ENCODE data around the gene CBR1.
A peak's percentile ranks its signal among the peaks of the same experiment; 100 is the strongest.
"Not testable (repeated sequence)": the region's sequence is repeated elsewhere in the genome, so short reads cannot be mapped to it uniquely, and the experiment has no call there.

CBR1 gene

GRCh38 chr21:36045993-36046392 is 23.8 kb upstream of the CBR1 start:
- Histone ChIP-seq H3K27ac (no peak overlapping the region), H3K4me3 (no peak overlapping the region)

- no peak overlapping the region for H3K4me3 ChIP-seq
- H3K27ac ChIP-seq = no peak overlapping the region
These were observed 22.7 kb upstream of the CBR1 start for GRCh38 chr21:36047139-36047538.

- Histone ChIP-seq H3K4me3 (no peak overlapping the region), H3K27ac (no peak overlapping the region)
These were observed 21.5 kb upstream of the CBR1 start for GRCh38 chr21:36048357-36048756.

DNA sequence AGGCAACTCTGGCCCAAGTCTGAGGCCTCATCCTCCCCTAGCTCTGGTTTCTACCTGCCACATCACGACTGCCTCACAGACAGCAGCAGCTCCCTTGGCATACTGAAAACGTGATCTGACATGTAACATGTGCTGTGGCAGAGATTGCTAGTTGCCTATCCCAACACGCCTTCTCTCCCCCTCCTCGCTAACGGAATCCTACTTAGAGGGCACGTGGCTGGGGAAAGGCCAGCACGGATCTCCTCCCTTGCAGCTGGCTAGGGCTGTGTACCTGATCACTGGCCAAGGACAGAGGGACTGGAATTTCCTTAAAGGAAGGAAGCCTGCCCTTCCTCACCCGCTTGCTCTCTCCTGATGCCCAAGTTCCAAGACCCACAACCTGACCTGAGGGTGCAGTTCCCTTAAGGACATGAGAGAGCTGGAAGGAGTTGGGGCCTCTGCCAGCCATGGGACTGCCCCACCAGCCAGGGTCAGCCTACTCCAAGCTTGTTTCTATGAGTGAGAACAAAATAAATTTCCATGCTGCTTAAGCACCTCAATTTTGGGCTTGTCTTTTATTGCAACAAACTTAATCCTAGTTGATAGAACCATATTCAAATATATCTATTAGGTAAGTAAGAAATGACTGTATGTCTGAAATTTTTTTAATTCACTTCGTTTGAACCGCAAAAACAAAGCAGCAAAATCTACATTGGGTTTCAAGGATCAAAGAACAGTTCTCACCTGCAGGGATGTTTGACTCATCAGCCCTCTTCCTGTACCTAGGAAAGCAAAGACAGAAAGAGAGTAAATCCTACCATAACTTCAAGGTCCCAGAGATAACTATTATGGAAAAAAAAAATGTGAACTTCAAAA is 16.7 kb upstream of the CBR1 start:
- H3K27ac ChIP-seq = peak overlapping the region in 7 of 21 experiments; percentile 7 to 63 (median 10)

DNA sequence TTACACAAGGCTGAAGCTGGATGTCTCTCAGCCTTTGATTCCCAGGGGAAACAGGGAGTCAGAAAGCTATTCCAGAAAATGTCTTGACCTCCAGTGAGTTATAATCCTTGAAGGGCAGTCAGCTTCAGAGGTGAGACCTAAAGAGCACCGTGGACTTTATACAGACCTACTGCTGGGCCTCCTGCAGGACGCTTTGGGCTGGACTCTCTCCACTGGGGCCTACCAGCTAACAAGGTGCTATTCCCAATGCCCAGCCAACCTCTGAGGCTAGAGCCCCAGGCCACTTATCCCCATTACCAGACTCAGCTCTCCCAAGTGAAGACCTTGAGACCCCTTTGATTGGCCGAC is 16.1 kb upstream of the CBR1 start:
- H3K4me3 ChIP-seq = no peak overlapping the region
- H3K27ac ChIP-seq = peak overlapping the region in 4 of 21 experiments; percentile 7 to 63 (median 29)

More for the DNA sequence above, 16.7 kb upstream of the CBR1 start:
- no peak overlapping the region for H3K4me3 ChIP-seq

DNA sequence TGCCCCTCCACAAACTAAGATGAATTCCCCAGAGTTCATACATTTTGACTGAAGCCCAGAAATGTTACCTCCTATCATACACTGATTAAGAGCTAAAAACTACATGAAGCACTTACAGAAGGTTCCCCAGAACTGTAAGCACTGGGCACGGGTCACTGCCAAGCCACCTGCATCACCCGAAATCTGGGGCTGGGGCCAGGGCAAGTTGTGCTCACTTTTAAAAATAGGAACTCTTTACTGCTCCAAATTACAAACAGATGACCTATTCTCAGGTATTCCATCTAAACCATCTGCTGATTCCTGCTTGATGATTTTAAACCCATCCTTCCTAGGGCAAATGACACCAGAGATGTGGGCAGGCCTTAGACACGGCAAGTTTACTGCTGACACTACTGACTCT is 14.3 kb upstream of the CBR1 start:
- no peak overlapping the region for H3K4me3 ChIP-seq
- H3K27ac ChIP-seq = no peak overlapping the region

DNA sequence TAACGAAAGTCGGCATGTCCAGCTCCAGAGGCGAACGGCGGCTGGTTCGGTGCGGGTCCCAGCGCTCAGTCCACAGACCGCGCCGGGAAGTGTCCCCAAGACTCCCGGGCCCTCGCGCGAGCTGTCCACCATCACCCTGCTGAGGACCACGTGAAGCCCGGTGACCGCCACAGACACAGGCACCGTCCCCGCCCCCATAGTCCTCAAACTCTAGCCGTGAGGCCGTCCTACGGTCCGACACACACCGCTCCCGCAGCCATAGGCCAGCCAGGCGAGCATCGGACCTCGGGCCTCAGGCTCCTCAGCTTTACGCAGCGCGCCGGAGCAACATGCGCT is 10.0 kb upstream of the CBR1 start:
- Histone ChIP-seq H3K27ac (peak overlapping the region; percentile 66 to 97 (median 94)), H3K4me3 (peak overlapping the region; percentile 56 to 85 (median 69))

GRCh38 chr21:36060159-36060921 is 9.5 kb upstream of the CBR1 start, which contains the start of gene SETD4:
Gene SETD4 (minus strand): TSS chr21:36060526. CDS start chr21:36058888, 1,638 bp downstream.
- peak within 1 kb of the TSS; percentile 56 to 85 (median 69) for H3K4me3 ChIP-seq
- H3K27ac ChIP-seq = peak within 1 kb of the TSS; percentile 66 to 97 (median 94)

- Histone ChIP-seq H3K27ac (peak overlapping the region in 1 of 21 experiments; percentile 94), H3K4me3 (no peak overlapping the region)
These were observed 8.4 kb upstream of the CBR1 start for GRCh38 chr21:36061445-36061844.

DNA sequence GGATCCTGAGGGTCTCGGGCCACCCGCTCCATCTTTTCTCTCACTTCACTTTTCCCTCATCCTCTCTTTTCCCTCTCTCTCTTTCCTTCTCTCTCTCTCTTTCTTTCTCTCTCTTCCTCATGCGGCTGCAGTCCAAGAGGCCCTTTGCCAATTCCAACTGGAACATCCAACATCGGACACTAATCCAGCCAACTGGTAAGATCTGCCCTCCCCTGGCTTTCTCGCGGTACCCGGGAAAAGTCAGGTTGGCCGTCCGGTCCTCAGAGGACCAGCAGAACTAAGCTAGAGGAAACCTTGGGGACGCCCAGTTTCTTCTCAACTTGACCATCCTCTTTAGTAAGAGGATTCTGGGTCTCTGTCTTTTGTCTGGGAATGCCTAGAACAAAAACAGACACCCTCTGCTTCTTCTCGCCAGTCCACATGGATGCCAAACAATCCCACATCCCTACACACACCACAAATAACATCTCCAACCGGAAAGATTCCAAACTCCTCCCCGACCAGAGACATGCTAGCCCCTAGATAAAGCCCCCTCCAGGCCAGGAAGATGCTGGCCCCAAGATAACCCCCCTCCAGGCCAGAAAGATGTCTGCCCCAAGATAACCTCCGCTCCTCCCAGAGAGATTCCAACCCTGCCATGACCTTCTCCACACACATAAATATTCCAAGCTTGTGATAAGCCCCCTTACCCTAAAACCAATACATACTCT is 6.3 kb upstream of the CBR1 start:
- Histone ChIP-seq H3K27ac (no peak overlapping the region), H3K4me3 (no peak overlapping the region)

DNA sequence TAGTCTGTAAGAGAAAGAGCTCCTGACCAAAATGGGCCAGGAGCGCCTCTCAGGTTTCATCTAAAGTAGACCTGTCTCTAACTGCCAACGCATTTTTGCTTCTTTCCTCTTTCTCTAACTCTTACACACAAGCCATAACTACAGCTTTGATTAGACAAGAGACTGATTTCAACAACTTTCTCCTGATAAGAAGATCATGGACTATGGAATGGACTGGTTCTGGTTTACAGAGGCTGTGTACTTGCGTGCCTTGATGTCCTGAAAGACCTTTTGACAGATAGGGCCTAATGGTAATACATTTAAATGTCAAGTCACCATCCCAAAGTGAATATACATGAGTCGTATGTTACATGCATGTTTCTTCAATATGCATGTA is 5.8 kb upstream of the CBR1 start:
- H3K27ac ChIP-seq = no peak overlapping the region

GRCh38 chr21:36065497-36066036 is 4.3 kb upstream of the CBR1 start:
- Histone ChIP-seq H3K4me3 (no peak overlapping the region), H3K27ac (no peak overlapping the region)

More for the DNA sequence above, 5.8 kb upstream of the CBR1 start:
- no peak overlapping the region for H3K4me3 ChIP-seq

GRCh38 chr21:36068748-36069398 is 951 bp upstream of the CBR1 start:
- Histone ChIP-seq H3K27ac (peak overlapping the region in 12 of 21 experiments; percentile 52 to 92 (median 86)), H3K4me3 (no peak overlapping the region)

DNA sequence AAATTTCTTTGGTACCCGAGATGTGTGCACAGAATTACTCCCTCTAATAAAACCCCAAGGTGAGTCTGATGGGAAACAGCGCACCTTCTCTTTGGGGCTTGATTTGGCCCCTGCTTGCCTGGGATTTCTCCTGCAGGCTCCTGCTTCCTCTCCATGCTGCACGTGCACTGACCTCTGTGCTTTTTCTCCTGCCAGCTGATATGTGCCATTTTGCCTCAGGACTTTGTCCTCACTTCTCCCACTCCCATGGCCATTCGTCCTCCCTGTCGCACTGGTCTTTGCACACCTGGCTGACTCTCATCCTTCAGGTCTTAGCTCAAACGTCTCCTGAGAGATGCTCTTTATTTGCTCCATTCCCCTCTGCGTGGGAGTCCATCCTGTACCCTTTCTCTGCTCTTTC is 1.2 kb downstream of the CBR1 start:
- Histone ChIP-seq H3K4me3 (peak overlapping the region in 4 of 7 experiments; percentile 61 to 88 (median 84)), H3K27ac (peak overlapping the region in 8 of 21 experiments; percentile 4 to 90 (median 28))

GRCh38 chr21:36072453-36073162 is 2.8 kb downstream of the CBR1 start:
- Histone ChIP-seq H3K27ac (peak overlapping the region in 5 of 21 experiments; percentile 21 to 72 (median 48)), H3K4me3 (peak overlapping the region in 2 of 7 experiments; percentile 61 to 87)

- H3K4me3 ChIP-seq = peak overlapping the region in 1 of 7 experiments; percentile 61
- H3K27ac ChIP-seq = peak overlapping the region in 8 of 21 experiments; percentile 4 to 72 (median 44)
These were observed 3.4 kb downstream of the CBR1 start for GRCh38 chr21:36073181-36073580.

DNA sequence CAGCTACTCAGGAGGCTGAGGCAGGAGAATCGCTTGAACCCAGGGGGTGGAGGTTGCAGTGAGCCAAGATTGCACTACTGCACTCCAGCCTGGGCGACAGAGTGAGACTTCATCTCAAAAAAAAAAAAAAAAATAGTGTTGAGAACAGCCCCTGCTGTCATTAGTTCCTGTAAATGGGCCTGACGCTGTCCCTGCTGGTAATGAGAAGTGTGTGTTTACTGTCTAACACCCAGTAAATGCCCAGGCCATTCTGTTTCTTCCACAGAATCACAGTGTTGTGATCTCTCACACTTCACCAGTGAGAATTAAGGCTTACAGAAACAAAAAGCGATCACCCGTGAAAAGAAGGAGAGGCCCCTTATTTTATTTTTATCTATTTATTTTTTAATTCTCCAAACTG is 4.1 kb downstream of the CBR1 start:
- H3K4me3 ChIP-seq = not testable (repeated sequence)
- H3K27ac ChIP-seq = peak overlapping the region in 5 of 21 experiments; percentile 4 to 72 (median 50)

GRCh38 chr21:36075171-36075570 is 5.3 kb downstream of the CBR1 start:
- Histone ChIP-seq H3K4me3 (no peak overlapping the region), H3K27ac (peak overlapping the region in 5 of 21 experiments; percentile 0 to 70 (median 61))

- H3K4me3 ChIP-seq = no peak overlapping the region
These were observed 6.1 kb downstream of the CBR1 start for GRCh38 chr21:36075953-36076352.

More at GRCh38 chr21:36075953-36076352, 6.1 kb downstream of the CBR1 start:
- peak overlapping the region in 5 of 21 experiments; percentile 0 to 65 (median 31) for H3K27ac ChIP-seq
